SU-DHL-6 (cell line): ENCODE measurements around the gene TSPAN16.

Source experiments
- CTCF ChIP-seq: fragments of 200-600 bp; sonication (generic); IDR thresholded peaks from one replicate; pipeline ENCODE4 v1.5.1; 2017; ENCODE audit warnings: antibody characterized with exemption, mild to moderate bottlenecking, low read length, moderate library complexity; ENCODE audit not compliant: insufficient read depth, poor library complexity, severe bottlenecking
- EZH2phosphoT487 ChIP-seq: fragments of 200-600 bp; sonication (generic), shearing (Covaris generic); conservative IDR thresholded peaks from 2 replicates; pipeline ENCODE4 v1.6.1; 2018; ENCODE audit warnings: mild to moderate bottlenecking, antibody characterized with exemption, low read length, moderate library complexity, mixed read lengths

DNA sequence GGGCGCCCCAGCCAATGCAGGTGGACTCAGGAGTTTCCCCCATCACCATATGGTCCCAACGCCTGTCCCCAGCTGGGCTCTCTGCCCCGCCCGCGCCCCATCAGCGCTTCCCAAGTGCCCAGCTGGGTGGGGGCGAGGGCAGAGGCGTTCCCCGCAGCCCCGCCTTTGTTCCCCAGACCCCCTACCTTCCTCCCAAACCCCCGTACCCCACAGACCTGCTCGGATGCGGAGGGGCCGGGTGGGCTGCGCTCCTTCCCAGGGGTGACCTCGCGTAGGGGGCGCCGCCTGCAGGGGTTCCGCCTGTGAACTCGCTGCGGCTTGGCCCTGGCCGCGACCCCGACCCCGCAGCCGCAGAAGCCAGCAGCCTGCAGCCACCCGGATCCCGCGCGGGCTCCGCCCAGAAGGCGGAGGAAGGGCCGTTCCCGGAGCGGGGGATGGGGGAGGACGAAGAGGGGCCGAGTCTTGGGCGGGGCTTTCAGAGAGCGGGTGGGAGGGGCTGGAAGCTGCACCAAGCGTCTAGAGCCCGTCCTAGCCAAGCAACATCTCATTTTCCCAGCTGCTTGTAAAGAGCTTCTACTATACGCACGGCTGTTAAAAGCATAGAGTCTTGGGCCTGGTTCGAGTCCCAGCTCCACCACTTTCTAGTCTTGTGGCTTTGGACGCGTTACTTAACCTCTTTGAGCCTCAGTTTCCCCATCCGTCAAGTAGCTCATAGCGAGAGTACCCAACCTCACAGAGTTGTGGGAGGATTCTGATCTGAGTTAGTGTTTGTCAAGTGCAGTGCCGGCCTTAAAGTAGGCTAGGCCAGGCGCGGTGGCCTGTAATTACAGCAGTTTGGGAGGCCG is 43.5 kb downstream of the TSPAN16 start, which contains the start of gene RAB3D:
- no peak for TF ChIP-seq CTCF
- no peak for TF ChIP-seq EZH2phosphoT487
